Activated effector memory CD4-positive, alpha-beta T cell treated with anti-CD3 and anti-CD28 coated beads, Interleukin-2, amount 50 U/mL, for 16 hours (primary cell): Measurements from ENCODE around the gene PCDHGB3.
"Not testable (repeated sequence)": the region's sequence is repeated elsewhere in the genome, so short reads cannot be mapped to it uniquely, and the experiment has no call there.

Experiments
- DNase-seq: peaks from one replicate; pipeline ENCODE4 v3.0.0-alpha.2; 2020

PCDHGB3 gene

DNA sequence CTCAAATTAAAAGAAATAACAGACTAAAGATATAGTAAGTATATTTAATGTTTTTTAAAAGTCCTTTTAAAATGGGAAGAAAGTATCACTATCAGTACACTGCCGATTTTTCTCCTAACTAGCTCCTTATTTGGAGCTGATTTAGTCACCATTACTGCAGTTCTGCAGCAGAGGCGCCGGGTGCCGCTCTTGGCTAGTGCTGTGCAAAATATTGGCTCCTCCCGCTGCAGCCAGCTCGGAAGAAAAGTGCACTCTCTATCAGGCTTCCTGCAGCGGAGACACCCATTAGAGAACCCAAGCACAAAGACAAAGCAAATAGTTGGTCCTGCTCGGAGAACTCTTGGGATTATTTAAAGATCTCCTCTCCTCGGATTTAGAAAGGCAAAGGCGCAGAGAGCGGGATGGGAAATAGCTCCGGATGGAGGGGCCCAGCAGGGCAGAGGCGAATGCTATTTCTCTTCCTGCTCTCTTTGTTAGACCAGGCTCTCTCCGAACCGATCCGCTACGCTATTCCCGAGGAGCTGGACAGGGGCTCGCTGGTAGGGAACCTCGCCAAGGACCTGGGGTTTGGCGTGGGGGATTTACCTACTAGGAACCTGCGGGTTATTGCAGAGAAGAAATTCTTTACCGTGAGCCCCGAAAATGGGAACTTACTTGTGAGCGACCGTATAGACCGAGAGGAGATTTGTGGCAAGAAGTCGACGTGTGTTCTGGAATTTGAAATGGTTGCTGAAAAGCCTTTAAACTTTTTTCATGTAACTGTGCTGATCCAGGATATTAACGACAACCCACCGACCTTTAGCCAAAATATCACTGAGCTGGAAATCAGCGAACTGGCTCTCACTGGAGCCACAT, at the start of gene PCDHGB3:
PCDHGB3 (plus strand) TSS at position 249 of the 855 bp plus-strand sequence; CDS start at position 402, 153 bp downstream.
- peak; percentile 77 for DNase-seq

DNA sequence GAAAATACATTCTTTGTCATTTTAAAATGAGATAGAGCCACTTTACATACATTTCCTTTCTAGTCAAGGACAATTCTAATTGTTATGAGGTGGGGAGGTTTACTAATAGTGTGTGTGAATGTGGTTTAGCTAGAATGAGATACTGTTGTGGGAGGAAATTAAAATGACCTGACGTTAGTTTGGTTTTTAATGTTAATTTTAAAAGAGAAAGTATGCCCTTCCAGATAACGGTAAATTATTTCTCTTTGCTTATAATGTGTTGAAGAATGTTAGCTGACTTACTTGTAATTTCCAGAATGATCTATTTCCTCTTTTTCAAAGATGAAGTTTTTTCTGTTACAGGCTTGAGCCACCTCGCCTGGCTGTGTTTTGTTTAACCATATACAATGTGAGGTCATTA, 47.8 kb upstream of the PCDHGB3 start:
- DNase-seq, result no peak

DNA sequence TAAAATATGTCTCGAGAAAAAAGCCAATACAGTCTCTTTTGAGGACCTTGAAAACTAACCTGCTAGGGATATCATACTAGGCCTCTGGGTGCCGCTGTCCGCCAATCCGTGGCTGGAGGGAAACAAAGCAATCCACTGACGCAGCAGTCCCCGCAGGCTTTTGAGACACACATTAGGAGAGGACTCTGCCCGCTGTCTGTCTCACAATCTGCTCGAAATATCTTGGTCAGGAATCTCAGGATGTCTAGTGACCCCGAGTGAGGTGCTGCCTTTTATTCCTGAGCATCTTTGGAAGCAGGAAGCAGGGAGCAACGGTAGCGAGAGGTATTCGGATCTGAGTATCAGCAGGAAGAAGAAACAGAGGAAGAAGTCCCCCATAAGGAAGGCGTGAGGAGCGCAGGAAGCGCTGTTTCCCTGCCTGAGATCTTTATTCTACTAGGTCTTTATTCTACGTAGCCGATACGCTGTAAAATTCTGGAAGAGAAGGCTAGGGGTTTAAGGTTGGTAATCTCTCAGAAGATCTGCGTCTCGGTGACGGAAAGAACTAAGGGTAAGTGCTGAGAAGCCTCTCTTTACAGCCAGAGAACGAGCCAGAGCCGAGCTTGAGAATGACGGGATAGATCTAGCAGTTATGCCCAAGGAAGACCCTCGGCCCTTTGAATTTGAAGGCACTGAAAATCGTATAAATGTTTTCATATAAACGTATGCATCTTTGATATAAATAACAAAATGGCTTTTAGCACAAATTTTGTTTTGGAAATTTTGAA, 43.8 kb upstream of the PCDHGB3 start:
- peak; percentile 90 for DNase-seq

DNA sequence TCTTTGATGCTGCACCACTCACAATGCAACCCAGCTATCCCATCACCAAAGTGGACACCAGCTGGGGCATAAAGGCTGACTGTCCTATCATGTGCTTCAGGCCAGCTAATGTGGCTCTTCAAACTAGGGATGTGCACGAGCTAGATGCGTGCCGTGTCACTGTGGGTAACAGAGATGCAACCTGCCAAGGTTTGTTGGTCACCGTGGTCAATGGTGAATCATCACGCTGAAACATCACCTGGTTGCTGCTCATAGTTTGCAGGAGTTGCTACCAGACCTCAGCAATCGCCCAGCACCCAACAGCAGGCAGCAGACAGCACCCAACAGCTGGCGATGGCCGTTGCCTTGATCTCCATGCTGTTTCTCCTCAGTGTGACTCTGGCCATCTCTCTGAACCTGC, 41.8 kb upstream of the PCDHGB3 start:
- no peak for DNase-seq

DNA sequence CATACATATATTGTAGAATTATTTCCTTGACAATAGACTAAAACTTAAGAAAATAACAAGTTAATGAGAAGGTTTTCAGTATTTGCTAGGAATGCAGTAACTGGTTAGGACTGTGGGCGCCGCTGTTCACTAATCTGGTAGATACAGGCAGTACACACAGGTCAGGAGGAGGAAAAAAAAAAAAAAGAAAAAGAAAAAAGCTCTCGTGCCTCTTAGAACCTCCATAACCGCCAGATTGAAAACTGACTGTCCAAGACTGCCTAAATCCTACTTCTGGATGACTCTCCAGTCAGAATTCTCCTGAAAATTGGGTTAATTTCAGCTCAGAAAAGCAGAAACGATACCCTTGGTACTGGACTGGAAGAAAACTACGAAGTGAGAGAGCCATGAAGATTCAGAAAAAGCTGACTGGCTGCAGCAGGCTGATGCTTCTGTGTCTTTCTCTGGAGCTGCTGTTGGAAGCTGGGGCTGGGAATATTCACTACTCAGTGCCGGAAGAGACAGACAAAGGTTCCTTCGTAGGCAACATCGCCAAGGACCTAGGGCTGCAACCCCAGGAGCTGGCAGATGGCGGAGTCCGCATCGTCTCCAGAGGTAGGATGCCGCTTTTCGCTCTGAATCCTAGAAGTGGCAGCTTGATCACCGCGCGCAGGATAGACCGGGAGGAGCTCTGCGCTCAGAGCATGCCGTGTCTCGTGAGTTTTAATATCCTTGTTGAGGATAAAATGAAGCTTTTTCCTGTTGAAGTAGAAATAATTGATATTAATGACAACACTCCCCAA, 39.6 kb upstream of the PCDHGB3 start, which contains the start of gene PCDHGA1:
PCDHGA1 (plus strand) TSS at position 216 of the 782 bp plus-strand sequence.
- peak; percentile 70 for DNase-seq

DNA sequence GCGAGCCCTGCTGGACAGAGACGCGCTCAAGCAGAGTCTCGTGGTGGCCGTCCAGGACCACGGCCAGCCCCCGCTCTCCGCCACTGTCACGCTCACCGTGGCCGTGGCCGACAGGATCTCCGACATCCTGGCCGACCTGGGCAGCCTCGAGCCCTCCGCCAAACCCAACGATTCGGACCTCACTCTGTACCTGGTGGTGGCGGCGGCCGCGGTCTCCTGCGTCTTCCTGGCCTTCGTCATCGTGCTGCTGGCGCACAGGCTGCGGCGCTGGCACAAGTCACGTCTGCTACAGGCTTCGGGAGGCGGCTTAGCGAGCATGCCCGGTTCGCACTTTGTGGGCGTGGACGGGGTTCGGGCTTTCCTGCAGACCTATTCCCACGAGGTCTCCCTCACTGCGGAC, 37.5 kb upstream of the PCDHGB3 start:
- DNase-seq, result not testable (repeated sequence)

DNA sequence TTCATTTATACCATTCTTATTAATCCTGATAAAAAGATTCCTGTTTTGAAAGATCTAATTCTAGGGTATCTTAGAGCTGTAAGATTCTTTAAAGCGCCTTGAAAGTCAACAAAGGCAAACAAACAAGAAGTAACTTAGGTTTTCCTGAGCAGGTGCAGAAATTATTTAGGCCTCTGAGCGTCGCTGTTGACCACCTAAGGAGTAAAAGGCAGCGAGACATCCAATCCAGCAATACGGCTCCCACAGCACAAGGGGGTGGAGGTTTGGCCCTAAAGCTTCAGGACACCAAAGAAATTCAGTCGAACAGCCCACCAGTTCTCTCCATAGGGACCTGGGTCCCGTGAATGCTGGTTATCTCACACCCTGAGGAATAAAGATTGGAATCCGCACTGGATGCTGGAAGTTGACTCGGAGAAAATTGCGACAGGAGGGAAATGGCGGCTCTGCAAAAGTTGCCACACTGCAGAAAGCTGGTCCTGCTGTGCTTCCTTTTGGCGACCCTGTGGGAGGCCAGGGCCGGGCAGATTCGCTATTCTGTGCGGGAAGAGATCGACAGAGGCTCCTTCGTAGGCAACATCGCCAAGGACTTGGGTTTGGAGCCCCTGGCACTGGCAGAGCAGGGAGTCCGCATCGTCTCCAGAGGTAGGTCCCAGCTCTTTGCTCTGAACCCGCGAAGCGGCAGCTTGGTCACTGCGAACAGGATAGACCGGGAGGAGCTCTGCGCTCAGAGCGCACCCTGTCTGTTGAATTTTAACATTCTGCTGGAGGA, 31.3 kb upstream of the PCDHGB3 start, which contains the start of gene PCDHGA2:
PCDHGA2 (plus strand) TSS at position 223 of the 769 bp plus-strand sequence.
- no peak for DNase-seq

DNA sequence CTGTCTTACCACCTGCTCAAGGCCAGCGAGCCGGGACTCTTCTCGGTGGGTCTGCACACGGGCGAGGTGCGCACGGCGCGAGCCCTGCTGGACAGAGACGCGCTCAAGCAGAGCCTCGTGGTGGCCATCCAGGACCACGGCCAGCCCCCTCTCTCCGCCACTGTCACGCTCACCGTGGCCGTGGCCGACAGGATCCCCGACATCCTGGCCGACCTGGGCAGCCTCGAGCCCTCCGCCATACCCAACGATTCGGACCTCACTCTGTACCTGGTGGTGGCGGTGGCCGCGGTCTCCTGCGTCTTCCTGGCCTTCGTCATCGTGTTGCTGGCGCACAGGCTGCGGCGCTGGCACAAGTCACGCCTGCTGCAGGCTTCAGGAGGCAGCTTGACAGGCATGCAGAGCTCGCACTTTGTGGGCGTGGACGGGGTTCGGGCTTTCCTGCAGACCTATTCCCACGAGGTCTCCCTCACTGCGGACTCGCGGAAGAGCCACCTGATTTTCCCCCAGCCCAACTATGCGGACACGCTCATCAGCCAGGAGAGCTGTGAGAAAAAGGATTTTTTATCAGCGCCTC, 29.2 kb upstream of the PCDHGB3 start:
- DNase-seq, result not testable (repeated sequence)

DNA sequence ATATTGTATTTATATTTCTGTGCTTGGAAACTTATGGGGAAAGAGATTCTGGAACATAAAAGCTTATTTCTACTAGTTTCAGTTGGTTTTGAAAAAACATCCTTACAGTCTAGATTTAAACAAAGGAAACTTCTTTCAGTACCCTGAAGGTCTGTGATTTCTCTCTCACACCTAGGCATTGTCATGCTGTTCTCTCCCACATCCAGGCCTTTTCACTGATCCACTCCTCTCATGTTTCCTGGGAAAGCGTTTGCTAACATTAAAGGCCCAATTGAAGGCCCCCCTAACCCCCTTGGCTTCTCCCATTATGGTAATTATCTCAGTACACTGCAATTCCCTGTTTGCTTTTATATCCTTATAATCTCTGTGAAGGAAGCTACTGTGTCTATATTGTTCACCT, 27.3 kb upstream of the PCDHGB3 start:
- no peak for DNase-seq

DNA sequence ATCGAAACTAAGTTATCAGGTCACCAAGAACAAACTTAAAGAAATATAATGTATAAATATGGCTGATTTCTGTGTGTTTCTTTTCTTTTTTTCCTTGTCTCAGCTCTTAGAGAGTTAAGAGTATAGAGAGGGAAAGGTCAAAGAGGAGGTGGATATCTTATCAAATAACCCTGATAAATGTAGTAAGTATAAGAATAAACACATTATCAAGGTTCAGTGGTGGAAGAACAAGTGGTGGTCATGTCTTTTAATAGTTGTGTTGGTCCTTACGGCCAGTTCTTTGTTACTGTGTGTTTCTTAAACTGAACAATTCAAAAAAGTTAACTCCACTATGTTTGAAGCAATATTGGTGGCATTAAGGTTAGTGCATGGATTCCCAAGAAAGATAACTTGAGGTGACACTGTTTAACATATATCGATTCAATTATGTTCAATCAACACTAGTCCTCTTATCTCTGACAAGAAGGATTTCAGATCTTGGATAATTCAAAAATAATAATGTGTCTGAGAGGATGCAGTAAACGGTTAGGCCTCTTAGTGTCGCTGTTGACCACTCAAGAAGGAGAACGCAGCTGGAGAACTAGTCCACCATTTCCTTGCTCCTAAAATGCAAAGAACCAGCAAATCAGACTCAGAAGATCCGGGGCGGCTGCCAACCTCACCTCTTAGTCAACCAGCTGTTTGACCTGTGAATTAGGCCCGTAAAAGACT, 26.6 kb upstream of the PCDHGB3 start, which contains the start of gene PCDHGA3:
PCDHGA3 (plus strand) TSS at position 588 of the 711 bp plus-strand sequence. CDS start 205 bp downstream, outside the sequence.
- DNase-seq, result no peak

DNA sequence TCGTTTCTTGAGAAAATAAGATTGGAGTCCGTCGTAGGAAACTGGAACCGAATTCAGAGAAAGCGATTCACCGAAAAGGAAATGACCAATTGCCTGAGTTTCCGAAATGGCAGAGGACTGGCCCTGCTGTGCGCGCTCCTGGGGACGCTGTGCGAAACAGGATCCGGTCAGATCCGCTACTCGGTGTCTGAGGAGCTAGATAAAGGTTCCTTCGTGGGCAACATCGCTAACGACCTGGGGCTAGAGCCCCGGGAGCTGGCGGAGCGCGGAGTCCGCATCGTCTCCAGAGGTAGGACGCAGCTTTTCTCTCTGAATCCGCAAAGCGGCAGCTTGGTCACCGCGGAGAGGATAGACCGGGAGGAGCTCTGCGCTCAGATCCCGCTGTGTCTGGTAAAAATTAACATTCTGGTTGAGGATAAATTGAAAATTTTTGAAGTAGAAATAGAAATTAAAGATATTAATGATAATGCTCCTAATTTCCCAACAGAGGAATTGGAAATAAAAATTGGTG, 26.0 kb upstream of the PCDHGB3 start:
- no peak for DNase-seq

DNA sequence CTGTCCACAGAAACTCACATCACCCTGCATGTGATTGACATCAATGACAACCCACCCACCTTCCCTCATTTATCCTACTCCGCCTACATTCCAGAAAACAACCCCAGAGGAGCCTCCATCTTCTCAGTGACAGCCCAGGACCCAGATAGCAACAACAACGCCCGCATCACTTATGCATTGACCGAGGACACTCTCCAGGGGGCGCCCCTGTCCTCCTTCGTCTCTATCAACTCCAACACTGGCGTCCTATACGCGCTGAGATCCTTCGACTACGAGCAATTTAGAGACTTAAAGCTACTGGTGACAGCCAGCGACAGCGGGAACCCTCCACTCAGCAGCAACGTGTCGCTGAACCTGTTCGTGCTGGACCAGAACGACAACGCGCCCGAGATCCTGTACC, 24.7 kb upstream of the PCDHGB3 start:
- DNase-seq, result no peak

DNA sequence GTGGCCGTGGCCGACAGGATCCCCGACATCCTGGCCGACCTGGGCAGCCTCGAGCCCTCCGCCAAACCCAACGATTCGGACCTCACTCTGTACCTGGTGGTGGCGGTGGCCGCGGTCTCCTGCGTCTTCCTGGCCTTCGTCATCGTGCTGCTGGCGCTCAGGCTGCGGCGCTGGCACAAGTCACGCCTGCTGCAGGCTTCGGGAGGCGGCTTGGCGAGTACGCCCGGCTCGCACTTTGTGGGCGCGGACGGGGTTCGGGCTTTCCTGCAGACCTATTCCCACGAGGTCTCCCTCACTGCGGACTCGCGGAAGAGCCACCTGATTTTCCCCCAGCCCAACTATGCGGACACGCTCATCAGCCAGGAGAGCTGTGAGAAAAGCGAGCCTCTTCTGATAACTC, 24.0 kb upstream of the PCDHGB3 start:
- DNase-seq, result not testable (repeated sequence)

DNA sequence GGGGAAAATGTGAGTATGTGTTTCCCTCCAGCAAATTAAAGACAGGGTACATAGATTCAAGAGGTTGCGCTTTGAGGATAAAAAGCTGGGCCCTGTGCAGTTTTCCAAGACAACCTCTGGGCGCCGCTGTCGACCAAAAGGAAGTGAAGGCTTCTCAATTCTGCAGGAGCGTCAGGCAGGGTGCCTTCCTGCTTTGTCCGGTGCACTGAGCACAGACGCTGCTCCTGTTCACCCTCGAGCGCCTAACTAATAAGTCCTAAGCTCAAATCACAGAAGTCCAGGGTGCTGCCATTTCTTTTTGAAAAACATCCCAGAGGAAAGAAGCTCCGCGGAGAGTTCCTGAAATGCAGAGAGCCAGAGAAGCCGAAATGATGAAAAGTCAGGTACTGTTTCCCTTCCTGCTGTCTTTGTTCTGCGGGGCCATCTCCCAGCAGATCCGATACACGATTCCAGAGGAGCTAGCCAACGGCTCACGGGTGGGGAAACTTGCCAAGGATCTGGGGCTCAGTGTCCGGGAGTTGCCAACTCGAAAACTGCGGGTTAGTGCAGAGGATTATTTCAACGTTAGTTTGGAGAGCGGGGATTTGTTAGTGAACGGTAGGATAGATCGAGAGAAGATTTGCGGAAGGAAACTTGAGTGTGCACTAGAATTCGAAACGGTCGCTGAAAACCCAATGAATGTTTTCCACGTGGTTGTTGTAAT, 20.0 kb upstream of the PCDHGB3 start, which contains the start of gene PCDHGB1:
PCDHGB1 (plus strand) TSS at position 183 of the 703 bp plus-strand sequence; CDS start at position 345, 162 bp downstream.
- peak; percentile 72 for DNase-seq

DNA sequence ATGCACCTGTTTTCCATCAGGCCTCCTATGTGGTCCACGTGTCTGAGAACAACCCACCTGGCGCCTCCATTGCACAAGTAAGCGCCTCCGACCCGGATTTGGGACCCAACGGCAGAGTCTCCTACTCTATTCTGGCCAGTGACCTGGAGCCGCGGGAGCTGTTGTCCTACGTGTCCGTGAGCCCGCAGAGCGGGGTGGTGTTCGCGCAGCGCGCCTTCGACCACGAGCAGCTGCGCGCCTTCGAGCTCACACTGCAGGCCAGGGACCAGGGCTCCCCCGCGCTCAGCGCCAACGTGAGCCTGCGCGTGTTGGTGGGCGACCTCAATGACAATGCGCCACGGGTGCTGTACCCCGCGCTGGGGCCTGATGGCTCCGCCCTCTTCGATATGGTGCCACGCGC, 18.5 kb upstream of the PCDHGB3 start:
- no peak for DNase-seq

DNA sequence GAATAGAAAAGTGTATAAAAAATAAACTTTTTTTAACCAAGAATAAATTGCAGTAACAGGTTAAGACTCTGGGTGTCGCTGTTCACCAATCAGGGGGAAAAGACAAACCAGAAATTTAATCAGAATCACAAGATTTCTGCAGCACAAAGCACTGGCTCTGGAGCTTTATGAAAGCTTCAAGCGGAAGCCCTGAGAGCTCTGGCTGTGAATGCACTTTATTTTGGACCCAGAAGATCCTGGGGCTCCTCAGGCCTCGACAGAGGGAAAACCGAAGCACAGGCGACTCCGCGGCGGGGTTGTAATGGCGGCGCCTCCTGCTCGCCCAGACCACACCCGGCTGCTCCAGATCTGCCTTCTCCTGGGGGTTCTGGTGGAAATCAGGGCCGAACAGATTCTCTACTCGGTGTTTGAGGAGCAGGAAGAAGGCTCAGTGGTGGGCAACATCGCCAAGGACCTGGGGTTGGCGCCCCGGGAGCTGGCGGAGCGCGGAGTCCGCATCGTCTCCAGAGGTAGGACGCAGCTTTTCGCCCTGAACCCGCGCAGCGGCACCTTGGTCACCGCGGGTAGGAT, 15.1 kb upstream of the PCDHGB3 start, which contains the start of gene PCDHGA4:
PCDHGA4 (plus strand) TSS at position 122 of the 570 bp plus-strand sequence; CDS start at position 209, 87 bp downstream.
- DNase-seq, result no peak

DNA sequence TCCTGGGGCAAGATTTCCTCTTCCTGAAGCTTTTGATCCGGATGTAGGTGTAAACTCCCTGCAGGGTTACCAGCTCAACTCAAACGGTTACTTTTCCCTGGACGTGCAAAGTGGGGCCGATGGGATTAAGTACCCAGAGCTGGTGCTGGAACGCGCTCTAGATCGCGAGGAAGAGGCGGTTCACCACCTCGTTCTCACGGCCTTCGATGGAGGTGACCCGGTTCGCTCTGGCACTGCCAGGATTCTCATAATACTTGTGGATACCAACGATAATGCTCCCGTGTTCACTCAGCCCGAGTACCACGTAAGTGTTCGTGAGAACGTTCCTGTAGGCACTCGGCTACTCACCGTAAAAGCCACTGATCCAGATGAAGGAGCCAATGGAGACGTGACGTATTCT, 14.4 kb upstream of the PCDHGB3 start:
- no peak for DNase-seq

DNA sequence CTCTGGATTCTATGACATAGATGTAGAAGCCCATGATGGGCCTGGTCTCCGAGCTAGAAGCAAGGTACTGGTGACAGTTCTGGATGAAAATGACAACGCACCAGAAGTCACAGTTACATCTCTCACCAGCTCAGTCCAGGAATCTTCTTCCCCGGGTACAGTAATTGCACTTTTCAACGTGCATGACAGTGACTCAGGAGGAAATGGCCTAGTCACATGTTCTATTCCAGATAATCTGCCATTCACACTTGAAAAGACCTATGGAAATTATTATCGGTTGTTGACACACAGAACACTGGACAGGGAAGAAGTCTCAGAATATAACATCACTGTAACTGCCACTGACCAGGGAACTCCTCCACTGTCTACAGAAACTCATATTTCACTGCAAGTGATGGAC, 13.9 kb upstream of the PCDHGB3 start:
- DNase-seq, result no peak

DNA sequence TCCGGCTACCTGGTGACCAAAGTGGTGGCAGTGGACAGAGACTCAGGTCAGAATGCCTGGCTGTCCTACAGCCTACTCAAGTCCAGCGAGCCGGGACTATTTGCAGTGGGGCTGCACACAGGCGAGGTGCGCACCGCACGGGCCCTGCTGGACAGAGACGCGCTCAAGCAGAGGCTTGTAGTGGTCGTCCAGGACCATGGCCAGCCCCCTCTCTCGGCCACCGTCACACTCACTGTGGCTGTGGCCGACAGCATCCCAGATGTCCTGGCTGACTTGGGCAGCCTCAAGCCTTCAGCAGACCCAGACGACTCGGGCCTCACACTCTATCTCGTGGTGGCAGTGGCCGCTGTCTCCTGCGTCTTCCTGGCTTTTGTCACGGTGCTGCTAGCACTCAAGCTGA, 13.1 kb upstream of the PCDHGB3 start:
- DNase-seq, result no peak
